SU-DHL-6 (cell line): ENCODE data around the gene TXLNB.

Experiments
- EZH2phosphoT487 ChIP-seq: fragments of 200-600 bp; sonication (generic), shearing (Covaris generic); conservative IDR thresholded peaks from 2 replicates; pipeline ENCODE4 v1.6.1; 2018; ENCODE audit warnings: mild to moderate bottlenecking, antibody characterized with exemption, low read length, moderate library complexity, mixed read lengths
- TF ChIP-seq, protein P1 (sequence below): fragments of 200-600 bp; sonication (generic); IDR thresholded peaks from one replicate; pipeline ENCODE4 v1.5.1; 2017; ENCODE audit warnings: antibody characterized with exemption, mild to moderate bottlenecking, low read length, moderate library complexity; ENCODE audit not compliant: insufficient read depth, poor library complexity, severe bottlenecking

DNA sequence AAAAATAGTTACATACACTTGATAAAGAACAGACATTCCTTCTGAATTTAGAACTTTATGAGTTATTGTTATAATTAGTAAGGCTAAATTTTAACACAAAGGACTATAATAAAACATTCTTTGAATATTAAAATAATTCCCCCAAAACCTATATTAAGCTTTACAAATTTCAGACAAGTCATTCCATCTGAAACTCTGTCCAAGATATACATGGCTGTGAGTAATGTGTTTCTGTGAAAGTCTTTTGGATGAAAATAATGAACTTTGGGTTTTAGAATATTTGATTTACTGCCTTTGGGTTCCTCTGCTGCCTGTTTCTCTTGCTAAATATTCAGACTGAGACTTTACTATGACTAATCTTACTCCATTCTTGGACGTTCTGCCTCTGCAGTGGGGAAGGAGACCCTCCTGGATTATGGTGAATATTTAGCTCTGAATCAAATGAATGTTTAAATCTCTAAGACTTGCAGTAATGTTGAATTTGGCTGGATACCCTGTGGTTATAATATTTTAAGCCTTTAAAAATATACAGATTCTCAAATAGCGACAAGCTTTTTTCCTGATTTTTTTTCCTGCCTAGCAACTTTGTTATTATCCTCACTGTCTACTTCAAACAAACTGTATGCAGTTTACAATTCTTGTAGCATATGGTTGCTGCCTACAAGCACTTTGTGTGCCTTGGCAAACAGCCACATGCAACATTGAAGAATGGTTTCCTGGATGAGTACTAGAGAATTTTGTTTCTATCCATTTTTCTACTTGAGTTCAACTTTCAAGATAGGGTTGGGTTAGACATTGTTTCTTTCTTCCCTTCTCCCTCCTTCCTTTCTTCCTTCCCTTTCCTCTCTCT is 51.4 kb downstream of the TXLNB start:
- TF ChIP-seq, protein P1, sequence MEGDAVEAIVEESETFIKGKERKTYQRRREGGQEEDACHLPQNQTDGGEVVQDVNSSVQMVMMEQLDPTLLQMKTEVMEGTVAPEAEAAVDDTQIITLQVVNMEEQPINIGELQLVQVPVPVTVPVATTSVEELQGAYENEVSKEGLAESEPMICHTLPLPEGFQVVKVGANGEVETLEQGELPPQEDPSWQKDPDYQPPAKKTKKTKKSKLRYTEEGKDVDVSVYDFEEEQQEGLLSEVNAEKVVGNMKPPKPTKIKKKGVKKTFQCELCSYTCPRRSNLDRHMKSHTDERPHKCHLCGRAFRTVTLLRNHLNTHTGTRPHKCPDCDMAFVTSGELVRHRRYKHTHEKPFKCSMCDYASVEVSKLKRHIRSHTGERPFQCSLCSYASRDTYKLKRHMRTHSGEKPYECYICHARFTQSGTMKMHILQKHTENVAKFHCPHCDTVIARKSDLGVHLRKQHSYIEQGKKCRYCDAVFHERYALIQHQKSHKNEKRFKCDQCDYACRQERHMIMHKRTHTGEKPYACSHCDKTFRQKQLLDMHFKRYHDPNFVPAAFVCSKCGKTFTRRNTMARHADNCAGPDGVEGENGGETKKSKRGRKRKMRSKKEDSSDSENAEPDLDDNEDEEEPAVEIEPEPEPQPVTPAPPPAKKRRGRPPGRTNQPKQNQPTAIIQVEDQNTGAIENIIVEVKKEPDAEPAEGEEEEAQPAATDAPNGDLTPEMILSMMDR = no peak
- TF ChIP-seq EZH2phosphoT487 = no peak
